GM10266 (cell line): Measurements from ENCODE around the gene NRP2.

ENCODE experiments used
- DNase-seq: peaks from one replicate; pipeline ENCODE4 v3.0.0; 2012; ENCODE audit errors: extremely low spot score
- CTCF ChIP-seq: IDR thresholded peaks from 2 replicates; pipeline ENCODE4 v1.5.1; 2012; ENCODE audit warnings: mild to moderate bottlenecking, low read depth; ENCODE audit not compliant: control insufficient read depth, insufficient read depth; ENCODE audit errors: missing control alignments

The NRP2 gene

DNA sequence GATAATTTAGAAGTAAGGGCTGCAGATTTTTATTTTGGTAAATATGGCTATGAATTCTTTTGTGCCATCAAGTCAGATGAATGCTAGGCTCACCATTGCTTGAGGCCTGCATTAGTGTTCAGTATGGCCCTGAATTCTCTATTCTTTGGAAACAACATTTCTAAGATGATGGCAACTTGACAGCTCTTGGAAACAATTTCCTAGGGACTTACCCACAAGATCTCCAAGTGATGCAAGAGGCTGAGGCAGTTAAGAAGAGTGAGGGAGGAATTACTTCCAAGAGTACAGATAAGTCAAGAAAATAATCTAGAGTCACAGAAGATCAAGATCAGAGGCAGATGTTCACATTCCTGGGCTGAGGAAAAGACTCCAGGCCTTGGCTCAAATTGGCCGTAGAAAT is 129.1 kb downstream of the NRP2 start:
- no peak for TF ChIP-seq CTCF
- DNase-seq: no peak

DNA sequence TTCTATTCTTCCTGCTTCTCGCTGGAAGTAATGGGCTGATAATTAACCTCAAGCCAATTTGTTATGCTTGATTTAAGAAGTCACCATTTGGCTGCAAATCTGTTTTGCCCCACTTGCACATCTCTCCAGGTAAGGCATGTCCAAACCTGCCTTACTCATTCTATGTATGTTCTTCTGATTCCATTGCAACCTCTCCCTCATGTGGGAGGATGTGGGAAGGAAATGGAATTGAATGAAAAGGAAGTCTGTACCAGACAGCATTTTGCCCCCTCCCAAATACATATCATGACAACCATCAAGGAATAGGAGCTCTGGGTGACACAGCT is 131.7 kb downstream of the NRP2 start:
- no peak for TF ChIP-seq CTCF
- no peak for DNase-seq

DNA sequence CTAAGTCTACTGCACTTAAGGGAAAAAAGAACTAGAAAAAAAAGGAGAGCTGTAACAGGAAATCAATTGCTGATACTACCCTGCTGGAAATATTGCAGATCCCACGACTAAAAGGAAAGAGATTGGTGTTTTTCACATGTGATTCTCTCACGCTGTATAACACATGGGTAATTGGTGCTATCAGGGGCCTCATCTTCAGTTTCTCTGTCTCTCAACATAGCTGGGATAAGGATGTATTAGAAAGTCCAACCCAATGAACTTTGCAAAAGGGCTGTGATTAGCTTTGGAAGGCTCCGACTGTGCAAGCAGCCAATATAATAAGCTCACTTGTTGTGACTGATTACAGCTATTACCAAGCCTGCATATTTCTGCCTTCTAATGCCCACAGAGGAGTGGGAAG is 133.4 kb downstream of the NRP2 start:
- no peak for TF ChIP-seq CTCF
- DNase-seq: no peak

GRCh38 chr2:205816268-205816667 is 134.0 kb downstream of the NRP2 start:
- no peak for TF ChIP-seq CTCF
- no peak for DNase-seq

DNA sequence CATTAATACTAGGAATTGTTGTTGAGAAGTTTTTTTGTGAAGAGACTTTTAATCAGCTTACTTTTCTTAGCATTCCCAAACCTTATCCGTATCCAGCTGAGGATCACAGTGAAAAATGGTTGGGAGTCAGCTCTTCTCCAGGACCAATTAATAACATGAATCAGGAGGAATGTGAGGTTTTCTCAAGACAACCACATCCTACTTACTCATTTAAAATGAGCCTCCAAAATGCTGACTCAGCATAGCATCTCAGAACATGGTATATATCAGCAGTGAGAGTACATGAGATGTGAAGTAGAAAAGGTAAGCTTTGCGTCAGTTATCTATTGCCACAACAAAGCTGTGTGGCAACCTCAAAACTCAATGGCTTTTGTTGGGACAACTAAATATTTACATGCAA is 140.3 kb downstream of the NRP2 start:
- no peak for DNase-seq
- TF ChIP-seq CTCF: no peak

- no peak for TF ChIP-seq CTCF
- DNase-seq: no peak
Observed at GRCh38 chr2:205827809-205828365, 145.6 kb downstream of the NRP2 start.

DNA sequence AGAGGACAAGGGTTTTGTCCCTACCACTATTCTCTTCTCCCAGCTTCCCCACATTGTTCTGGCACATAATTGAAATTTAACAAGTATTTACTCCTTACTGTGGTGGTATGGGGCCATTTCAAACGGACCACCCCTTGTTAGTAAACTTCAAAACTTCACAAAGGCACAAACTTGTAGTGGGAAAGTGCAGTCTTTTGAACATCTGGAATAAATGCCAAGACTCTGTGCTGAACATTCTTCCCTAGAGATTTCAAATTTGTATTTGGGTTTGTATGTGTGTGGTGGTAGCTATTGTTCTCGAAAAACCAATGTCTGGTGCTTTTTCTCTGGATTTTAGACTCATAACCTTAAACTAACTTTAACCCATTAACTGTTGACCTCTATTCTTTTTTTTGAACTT is 151.6 kb downstream of the NRP2 start:
- no peak for DNase-seq
- TF ChIP-seq CTCF: no peak
